ENCODE data around the gene PLAU.

DNA sequence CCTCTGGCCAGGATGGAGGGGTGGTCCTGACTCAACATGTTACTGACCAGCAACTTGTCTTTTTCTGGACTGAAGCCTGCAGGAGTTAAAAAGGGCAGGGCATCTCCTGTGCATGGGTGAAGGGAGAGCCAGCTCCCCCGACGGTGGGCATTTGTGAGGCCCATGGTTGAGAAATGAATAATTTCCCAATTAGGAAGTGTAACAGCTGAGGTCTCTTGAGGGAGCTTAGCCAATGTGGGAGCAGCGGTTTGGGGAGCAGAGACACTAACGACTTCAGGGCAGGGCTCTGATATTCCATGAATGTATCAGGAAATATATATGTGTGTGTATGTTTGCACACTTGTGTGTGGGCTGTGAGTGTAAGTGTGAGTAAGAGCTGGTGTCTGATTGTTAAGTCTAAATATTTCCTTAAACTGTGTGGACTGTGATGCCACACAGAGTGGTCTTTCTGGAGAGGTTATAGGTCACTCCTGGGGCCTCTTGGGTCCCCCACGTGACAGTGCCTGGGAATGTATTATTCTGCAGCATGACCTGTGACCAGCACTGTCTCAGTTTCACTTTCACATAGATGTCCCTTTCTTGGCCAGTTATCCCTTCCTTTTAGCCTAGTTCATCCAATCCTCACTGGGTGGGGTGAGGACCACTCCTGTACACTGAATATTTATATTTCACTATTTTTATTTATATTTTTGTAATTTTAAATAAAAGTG is 6.0 kb downstream of the PLAU start:
- no peak for TF ChIP-seq EZH2 (IDR thresholded peaks at IDR 0.05; ENCODE audit: low read length, missing control alignments)
- TF ChIP-seq, protein P1, sequence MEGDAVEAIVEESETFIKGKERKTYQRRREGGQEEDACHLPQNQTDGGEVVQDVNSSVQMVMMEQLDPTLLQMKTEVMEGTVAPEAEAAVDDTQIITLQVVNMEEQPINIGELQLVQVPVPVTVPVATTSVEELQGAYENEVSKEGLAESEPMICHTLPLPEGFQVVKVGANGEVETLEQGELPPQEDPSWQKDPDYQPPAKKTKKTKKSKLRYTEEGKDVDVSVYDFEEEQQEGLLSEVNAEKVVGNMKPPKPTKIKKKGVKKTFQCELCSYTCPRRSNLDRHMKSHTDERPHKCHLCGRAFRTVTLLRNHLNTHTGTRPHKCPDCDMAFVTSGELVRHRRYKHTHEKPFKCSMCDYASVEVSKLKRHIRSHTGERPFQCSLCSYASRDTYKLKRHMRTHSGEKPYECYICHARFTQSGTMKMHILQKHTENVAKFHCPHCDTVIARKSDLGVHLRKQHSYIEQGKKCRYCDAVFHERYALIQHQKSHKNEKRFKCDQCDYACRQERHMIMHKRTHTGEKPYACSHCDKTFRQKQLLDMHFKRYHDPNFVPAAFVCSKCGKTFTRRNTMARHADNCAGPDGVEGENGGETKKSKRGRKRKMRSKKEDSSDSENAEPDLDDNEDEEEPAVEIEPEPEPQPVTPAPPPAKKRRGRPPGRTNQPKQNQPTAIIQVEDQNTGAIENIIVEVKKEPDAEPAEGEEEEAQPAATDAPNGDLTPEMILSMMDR (conservative IDR thresholded peaks at IDR 0.05 in 1 of 2, IDR thresholded peaks at IDR 0.05 in 1 of 2; ENCODE audit: low read depth in 1 of 2, low read length in 2 of 2), result no peak
